GM19238 (cell line): Measurements from ENCODE around the gene MIA.
"Not testable (repeated sequence)": the region's sequence is repeated elsewhere in the genome, so short reads cannot be mapped to it uniquely, and the experiment has no call there.

ENCODE experiments used
- DNase-seq: peaks from one replicate; pipeline ENCODE4 v3.0.0; 2011; ENCODE audit warnings: low spot score; ENCODE audit not compliant: insufficient read length

MIA gene

DNA sequence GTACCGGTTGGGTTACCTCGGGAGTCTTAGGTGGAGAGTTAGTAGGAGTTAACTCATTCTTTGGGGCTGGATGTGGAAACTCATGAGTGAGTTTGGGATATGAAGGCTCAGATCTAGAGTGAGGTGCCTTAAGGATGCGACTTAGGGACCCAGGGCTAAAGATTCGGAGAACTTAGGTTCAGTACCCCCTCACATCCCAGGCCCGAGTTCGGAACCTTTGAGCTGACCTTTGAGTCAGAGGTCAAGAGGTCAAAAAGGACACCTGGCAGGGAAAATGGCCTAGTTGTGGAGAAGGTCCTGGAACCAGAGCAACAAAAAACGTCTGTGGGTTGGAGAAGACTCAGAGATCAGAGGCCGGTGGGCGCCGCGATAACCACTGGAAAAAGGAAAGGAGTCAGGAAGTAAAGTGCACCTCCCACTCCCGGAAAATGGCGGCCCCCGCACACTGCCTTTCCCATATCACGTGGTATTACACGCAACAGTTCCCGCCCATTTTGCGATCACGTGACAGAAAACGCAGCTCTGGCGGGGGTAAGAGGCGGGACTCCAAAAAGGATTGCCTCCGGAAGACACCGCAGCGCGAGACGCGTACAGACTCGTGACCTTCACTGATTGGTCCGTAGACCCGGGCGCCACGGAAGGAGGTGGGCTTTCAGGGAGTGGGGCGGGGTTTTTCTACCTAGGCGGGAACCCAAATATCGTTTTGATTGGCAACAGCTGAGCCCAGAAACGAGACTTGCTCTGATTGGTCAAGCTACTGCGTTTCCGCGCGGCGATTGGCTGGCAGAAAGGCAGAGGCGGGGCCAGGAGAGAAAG is 25.1 kb upstream of the MIA start, which contains the start of gene ACTMAP:
TSS of gene ACTMAP (minus strand) at position 420 of the 816 bp plus-strand sequence. CDS start 674 bp downstream, outside the sequence.
- DNase-seq: peak; percentile 96

DNA sequence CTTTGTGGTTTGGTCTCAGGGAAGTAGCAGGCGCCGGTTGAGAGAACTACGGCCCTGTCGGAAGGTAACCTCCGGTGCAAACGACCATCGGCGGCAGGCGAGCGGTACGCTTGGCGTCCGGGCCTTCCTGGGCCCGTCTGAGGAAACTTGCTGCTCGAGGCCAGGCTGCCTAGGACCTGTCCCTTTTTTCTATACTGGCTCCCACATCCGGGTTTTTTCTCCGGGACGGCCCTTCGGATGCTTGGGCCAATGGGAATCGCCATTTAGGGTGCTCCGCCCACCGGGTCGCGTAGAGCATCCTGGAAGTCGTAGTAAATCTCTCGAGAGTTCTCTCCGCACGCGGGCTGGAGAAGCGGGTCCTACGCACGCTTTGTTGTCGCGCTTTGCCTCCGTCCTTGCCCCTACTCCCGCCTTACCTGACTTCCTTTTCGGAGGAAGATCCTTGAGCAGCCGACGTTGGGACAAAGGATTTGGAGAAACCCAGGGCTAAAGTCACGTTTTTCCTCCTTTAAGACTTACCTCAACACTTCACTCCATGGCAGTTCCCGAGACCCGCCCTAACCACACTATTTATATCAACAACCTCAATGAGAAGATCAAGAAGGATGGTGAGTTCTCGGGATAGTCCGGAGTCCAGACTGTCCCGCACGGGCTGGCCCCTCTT is 24.3 kb upstream of the MIA start, which contains the start of gene SNRPA:
TSS of gene SNRPA (plus strand) at position 330 of the 664 bp plus-strand sequence. CDS start at position 536, 206 bp downstream.
- DNase-seq: peak; percentile 87

DNA sequence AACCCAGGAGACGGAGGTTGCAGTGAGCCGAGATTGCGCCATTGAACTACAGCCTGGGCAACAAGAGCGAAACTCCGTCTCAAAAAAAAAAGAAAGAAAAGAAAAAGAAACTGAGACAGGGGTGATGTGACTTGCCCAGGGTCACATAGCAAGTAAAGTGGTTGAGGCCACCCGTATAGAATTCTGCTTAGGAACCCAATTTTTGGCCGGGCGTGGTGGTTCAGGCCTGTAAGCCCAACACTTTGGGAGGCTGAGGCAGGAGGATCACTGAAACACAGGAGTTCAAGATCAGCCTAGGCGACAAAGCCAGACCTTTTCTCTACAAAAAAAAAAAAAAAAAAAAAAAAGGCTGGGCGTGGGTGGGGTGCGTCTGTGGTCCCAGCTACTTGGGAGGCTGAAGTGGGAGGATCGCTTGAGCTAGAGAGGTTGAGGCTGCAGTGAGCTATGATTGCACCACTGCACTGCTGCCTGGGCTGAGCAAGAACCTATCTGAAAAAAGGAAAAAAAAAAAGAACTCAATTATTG is 23.0 kb upstream of the MIA start:
- DNase-seq: no peak

DNA sequence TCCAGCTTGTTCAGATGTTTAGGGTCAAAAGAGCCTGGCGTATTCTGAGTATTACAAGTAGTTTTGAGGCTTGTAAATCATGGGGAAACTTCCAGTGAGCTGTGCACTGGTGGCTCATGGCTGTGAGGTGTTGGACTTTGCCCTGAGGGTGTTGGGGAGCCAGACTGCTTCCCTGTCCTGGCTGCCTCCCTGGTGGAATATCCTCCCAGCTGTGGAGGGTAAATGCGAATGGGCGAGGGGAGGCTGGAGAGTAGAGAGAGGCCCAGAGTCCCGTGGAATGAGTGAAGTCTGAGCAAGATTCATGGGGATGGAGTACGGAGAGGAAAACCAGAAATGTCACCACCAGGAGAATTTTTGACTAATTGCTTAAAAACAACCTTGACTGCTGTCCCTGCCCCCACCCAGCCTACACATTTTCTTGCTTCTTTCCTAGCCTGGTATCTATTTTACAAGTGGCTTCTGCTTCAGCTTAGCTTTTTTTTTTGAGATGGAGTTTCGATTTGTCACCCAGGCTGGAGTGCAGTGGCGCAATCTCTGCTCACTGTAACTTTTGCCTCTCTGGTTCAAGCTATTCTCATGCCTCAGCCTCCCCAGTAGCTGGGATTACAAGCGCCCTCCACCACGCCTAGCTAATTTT is 20.6 kb upstream of the MIA start:
- no peak for DNase-seq

DNA sequence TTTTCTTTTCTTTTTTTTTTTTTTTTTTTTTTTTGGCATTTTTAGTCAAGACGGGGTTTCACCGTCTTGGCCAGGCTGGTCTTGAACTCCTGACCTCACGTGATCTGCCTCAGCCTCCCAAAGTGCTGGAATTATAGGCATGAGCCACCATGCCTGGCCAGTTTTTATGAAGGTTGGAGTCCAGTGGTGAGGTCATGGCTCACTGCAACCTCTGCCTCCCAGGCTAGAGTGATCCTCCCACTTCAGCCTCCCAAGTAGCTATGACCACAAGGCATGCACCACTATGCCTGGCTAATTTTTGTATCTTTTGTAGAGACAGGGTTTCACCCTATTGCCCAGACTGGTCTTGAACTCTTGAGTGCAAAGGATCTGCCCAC is 20.1 kb upstream of the MIA start:
- no peak for DNase-seq

DNA sequence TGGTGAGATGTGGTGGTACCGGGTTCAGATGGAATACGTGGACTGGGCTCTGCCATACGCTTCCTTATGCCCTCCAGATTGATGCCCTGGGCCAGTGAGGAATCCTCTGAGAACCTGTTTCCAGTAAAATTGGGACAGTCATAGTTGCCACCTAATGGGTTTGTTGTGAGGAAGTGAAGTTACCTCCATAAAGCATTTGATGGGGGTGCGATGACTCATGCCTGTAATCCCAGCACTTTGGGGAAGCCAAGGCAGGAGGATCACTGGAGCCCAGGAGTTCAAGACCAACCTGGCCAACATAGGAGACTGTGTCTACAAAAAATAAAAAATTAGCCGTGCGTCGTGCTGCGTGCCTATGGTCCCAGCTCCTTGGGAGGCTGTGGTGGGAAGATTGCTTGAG is 19.5 kb upstream of the MIA start:
- no peak for DNase-seq

DNA sequence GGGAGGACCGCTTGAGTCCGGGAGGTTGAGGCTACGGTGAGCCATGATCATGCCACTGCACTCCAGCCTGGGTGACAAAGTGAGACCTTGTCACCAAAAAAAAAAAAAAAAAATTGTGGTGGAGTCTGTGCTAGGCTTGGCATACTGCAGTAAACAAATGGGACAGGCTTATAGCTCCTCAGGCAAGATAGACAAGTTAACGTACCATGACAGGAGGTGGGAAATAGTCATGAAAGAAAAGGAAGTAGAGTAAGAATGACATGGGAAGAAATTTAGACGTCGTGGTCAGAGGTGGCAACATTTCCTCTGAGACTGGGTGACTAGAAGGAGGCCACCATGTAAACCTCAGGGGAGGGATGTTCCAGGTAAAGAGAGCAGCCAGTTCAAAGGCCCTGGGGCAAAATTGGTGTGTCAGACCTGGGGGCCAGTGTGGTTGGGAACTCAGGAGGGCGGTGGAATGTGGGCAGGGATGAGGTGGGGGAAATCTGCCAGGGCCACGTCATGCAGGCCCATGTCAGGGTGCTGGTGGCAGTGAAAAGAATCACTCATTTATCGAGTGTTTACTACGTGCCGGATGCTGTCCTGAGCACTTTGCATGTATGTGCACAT is 18.7 kb upstream of the MIA start:
- DNase-seq: no peak

DNA sequence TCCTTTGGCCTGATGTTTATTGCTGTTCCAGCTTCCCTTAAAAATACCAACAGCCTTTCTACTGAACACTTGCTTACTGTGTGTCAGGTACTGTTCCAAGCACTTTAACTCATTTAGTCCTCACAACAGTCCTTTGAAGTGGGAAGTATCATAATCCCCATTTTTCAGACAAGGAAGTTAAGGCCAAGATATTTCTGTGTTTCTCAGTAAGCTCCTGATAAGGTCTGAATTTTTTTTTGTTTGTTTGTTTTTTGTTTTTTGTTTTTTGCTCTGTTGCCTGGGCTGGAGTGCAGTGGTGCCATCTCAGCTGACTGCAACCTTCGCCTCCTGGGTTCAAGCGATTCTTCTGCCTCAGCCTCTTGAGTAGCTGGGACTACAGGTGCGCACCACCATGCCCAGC is 16.8 kb upstream of the MIA start:
- no peak for DNase-seq

DNA sequence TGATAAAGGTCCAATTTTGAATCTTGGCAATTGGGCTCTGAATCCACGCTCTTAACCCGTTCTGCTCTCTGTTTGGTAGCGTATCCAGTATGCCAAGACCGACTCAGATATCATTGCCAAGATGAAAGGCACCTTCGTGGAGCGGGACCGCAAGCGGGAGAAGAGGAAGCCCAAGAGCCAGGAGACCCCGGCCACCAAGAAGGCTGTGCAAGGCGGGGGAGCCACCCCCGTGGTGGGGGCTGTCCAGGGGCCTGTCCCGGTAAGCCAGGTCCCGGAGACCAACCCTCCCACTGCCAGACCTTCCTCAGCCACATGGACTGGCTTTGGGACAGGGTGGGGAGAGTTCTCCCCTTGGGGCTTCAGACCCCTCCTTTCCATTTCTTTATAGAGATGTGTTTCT is 16.0 kb upstream of the MIA start:
- no peak for DNase-seq

DNA sequence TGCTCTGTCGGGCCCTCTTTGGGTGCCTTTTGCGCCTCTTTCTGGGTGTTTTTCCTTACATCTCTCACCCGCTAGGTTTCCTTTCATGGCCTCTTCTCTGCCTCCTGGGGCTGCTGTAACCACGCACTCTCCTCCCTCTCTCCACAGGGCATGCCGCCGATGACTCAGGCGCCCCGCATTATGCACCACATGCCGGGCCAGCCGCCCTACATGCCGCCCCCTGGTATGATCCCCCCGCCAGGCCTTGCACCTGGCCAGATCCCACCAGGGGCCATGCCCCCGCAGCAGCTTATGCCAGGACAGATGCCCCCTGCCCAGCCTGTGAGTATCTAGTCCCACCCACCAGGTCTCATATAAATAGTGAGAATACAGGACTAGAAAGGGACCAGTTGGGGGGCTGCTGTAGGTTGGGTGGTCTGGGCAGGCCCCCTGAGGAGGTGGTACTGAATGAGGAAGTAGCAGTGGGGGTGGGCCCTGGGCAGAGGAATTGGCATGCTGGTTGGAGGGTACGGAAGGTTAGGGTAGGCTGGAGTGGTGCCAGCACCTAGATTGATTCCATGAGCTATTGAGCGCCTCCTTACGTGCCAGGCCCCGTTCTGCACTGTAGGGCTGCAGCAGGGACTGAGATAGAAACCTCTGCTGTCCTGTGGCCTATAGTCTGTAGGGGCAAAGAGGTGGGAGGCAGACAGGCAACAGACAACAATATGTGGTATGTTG is 12.4 kb upstream of the MIA start:
- no peak for DNase-seq

DNA sequence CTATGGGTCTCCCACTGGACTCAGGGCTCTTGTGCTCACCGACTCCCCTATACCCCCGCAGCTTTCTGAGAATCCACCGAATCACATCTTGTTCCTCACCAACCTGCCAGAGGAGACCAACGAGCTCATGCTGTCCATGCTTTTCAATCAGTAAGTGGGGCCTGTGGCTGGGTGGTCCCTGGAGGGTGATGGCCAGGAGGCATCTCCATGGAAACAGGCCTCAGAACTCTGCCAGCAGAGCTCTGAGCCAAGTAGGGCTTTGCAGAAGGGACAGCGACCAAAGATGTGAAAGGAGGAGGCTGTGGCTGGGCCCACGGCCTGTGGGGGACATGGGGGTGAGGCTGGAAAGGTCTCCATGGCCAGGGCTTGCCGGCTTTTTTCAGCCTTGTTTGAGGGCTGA is 11.8 kb upstream of the MIA start:
- no peak for DNase-seq

DNA sequence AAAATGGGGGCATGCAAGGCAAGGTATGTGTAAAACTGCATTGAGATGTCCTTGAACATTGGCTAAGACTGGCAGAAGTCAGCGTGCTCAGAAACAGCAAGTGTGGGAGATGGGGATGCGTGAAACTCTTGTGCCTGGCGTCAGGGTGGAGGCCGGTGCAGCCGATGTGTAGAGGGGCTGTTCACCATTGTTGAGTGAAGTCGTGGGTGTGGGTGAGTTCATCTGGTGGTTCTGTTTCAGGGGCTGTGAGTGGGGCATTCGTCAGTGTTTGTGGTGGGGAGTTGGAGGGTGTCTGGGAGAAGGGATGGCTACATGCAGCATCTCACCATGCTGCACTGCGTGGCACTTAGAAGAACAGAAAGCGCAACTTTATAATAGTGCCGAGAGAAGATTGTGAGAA is 11.4 kb upstream of the MIA start:
- DNase-seq: no peak

DNA sequence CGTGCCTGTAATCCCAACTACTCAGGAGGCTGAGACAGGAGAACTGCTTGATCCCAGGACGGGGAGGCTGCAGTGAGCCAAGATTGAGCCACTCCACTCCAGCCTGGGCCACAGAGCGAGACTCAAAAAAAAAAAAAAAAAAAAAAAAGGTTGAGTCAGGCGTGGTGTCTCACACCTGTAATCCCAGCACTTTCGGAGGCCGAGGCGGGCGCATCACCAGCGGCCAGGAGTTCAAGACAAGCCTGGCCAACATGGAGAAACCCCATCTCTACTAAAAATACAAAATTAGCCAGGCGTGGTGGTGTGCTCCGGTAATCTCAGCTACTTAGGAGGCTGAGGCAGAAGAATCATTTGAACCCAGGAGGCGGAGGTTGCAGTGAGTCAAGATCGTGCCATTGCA is 8.9 kb upstream of the MIA start:
- DNase-seq: not testable (repeated sequence)

DNA sequence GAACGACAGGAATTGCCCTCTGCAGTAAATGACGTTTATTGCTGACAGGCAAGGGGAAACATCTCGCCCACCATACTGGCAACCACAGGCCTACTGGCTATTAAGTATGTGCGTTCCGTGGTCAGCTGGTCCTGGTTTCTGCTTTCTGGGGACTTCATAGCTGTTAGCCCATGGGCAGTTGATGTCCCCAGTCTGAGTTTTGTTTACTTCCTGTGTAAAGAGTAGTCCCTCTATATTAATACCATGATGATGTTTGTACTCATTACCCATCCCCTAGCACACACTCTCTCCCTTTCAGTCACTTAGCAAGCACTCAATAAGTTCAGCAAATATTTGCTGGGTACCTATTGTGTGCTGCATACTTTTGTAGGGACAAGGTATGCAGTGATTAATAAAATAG is 6.5 kb upstream of the MIA start:
- DNase-seq: no peak

DNA sequence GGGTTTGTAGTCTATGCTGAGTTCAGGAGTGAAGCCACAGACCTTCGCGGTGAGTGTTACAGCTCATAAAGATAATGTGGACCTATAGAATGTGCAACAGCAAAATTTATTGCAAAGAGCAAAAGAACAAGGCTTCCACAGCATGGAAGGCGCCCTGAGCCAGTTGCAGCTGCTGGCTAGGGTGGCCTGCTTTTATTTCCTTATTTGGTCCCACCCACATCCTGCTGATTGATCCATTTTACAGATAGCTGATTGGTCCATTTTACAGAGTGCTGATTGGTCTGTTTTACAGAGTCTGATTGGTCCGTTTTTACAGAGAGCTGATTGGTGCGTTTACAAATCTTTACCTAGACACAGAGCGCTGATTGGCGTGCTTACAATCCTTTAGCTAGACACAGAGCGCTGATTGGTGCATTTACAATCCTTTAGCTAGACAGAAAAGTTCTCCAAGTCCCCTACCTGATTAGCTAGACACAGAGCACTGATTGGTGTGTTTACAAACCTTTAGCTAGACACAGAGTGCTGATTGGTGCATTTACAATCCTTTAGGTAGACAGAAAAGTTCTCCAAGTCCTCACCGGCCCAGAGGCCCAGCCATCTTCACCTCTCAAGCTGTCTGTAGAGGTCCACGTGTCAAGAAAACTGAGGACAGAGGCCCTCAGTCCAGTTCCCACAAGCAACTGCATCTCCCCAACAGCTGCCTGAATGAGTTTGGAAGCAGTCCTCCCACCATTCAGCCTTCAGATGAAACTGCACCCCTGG is 4.0 kb upstream of the MIA start:
- not testable (repeated sequence) for DNase-seq

DNA sequence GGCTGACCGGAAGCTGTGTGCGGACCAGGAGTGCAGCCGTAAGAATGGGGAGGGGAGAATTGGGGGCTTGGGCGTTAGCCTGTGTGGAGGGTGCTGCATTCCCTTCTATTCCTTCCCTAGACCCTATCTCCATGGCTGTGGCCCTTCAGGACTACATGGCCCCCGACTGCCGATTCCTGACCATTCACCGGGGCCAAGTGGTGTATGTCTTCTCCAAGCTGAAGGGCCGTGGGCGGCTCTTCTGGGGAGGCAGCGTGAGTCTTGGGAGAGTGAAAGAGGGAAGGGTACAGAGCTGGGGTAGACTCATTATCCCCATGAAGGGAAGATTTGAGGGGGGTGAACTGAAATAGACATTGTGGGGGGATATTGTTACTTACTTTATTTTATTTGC is 306 bp downstream of the MIA start:
- no peak for DNase-seq

DNA sequence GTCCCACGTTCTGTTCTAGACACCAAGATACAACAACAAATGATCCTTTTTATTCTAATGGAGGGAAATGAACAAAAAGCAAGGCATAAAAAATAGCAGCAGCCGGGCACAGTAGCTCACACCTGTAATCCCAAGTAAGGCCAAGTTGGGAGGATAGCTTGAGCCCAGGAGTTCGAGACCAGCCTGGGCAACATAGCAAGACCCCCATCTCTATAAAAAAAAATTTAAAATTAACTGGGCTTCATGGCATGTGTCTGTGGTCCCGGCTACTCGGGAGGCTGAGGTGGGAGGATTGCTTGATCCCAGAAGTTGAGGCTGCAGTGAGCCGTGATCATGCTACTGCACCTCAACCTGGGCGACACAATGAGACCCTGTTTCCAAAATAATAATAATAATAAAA is 1.0 kb downstream of the MIA start:
- DNase-seq: no peak

DNA sequence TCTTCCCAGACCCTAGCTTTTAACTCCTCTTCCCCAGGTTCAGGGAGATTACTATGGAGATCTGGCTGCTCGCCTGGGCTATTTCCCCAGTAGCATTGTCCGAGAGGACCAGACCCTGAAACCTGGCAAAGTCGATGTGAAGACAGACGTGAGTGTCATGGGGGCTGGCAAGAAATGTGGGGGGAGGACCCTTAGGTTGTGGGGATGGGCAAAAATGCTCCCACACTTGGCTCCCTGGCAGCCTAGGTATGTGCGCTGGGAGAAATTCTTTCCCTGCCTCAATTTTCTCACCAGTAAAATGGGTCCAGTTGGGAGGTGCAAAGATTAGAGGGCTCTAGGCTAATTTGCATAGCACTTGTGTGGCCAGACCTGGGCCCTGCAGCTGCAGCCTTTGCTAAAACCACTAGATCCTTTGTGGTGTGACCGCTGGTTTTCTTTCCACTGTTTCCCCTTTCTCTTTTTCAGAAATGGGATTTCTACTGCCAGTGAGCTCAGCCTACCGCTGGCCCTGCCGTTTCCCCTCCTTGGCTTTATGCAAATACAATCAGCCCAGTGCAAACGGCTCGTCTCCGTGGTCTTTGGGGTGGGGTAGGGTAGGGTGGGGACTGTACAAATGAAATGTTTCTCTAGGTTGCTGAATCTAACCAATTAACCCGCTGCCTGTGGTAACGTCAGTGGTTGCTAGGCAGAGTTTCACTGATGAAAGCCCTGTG is 1.8 kb downstream of the MIA start:
- DNase-seq: peak; percentile 78

DNA sequence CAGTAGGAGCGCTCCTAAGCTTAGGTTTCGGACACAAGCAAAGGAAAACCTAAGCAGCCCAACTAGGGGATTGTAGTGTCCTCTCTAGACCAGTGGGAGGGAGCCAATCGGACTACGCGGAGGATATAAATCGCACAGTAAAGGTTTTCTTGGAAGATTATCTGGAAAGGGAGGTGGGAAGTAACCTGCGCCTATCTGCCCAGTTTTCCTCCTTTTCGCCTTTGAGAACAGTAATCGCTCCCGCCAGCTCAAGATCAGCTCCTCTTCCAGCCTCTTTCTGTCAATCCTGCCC is 2.3 kb downstream of the MIA start:
- DNase-seq: no peak
